ENCODE results near the gene ASPG. TPM values are rescaled to one million over a fixed set of nuclear protein-coding genes. Genes with fewer than 3 reads are reported as not detected.

The ASPG gene
- polyA plus RNA-seq, 1 donor from 2014 or later = 0.16 TPM

- Histone ChIP-seq H3K4me2 (ENCODE audit: low read length) (no peak overlapping the region), H3K9me3 (ENCODE audit: low read length) (no peaks in the 10 kb centered on the region), H3K27ac (ENCODE audit: low read length) (no peak overlapping the region), H3K36me3 (ENCODE audit: insufficient read depth, low read length) (no peaks in the 10 kb centered on the region), H3K4me3 (ENCODE audit: low read length) (no peak overlapping the region), H3K9ac (ENCODE audit: low read length) (no peak overlapping the region), H3K79me2 (replicated peaks; ENCODE audit: insufficient read depth, low read length) (no peaks in the 10 kb centered on the region), H3F3A (ENCODE audit: insufficient read depth, low read length, poor library complexity, severe bottlenecking) (no peaks in the 10 kb centered on the region), H4K20me1 (ENCODE audit: insufficient read depth) (no peaks in the 10 kb centered on the region), H3K9me2 (ENCODE audit: insufficient read depth, low read length) (no peaks in the 10 kb centered on the region), H3K27me3 (ENCODE audit: insufficient read depth, low read depth, low read length) (no peaks in the 10 kb centered on the region), H2AFZ (ENCODE audit: low read depth, low read length) (no peak overlapping the region)
- TF ChIP-seq EP300 (conservative IDR thresholded peaks at IDR 0.05; ENCODE audit: poor library complexity, severe bottlenecking) (no peak), MXI1 (conservative IDR thresholded peaks at IDR 0.05; ENCODE audit: poor library complexity, severe bottlenecking) (no peak), EZH2 (IDR thresholded peaks at IDR 0.05; ENCODE audit: borderline replicate concordance, insufficient read depth, low read length, poor library complexity, severe bottlenecking) (no peak), POLR2AphosphoS5 (IDR thresholded peaks at IDR 0.05) (no peak), CTCF (IDR thresholded peaks at IDR 0.05; ENCODE audit: poor library complexity, severe bottlenecking) (no peak), SMC3 (conservative IDR thresholded peaks at IDR 0.05; ENCODE audit: poor library complexity) (no peak), TAF1 (IDR thresholded peaks at IDR 0.05; ENCODE audit: low read depth) (no peak), RAD21 (conservative IDR thresholded peaks at IDR 0.05) (no peak), REST (IDR thresholded peaks at IDR 0.05; ENCODE audit: borderline replicate concordance) (no peak)
These were observed 10.2 kb downstream of the ASPG start for GRCh38 chr14:104095426-104096310.

- Histone ChIP-seq H3K9me3 (ENCODE audit: low read length) (no peaks in the 10 kb centered on the region), H3K4me3 (ENCODE audit: low read length) (no peak overlapping the region), H2AFZ (ENCODE audit: low read depth, low read length) (no peak overlapping the region), H3F3A (ENCODE audit: insufficient read depth, low read length, poor library complexity, severe bottlenecking) (no peaks in the 10 kb centered on the region), H3K9me2 (ENCODE audit: insufficient read depth, low read length) (no peaks in the 10 kb centered on the region), H3K27ac (ENCODE audit: low read length) (no peak overlapping the region), H3K36me3 (ENCODE audit: insufficient read depth, low read length) (no peaks in the 10 kb centered on the region), H3K9ac (ENCODE audit: low read length) (no peak overlapping the region), H3K27me3 (ENCODE audit: insufficient read depth, low read depth, low read length) (no peaks in the 10 kb centered on the region), H3K79me2 (replicated peaks; ENCODE audit: insufficient read depth, low read length) (no peaks in the 10 kb centered on the region), H3K4me2 (ENCODE audit: low read length) (no peak overlapping the region), H4K20me1 (ENCODE audit: insufficient read depth) (no peaks in the 10 kb centered on the region)
- TF ChIP-seq SMC3 (conservative IDR thresholded peaks at IDR 0.05; ENCODE audit: poor library complexity) (no peak), CTCF (IDR thresholded peaks at IDR 0.05; ENCODE audit: poor library complexity, severe bottlenecking) (no peak), MXI1 (conservative IDR thresholded peaks at IDR 0.05; ENCODE audit: poor library complexity, severe bottlenecking) (no peak), POLR2AphosphoS5 (IDR thresholded peaks at IDR 0.05) (no peak), EZH2 (IDR thresholded peaks at IDR 0.05; ENCODE audit: borderline replicate concordance, insufficient read depth, low read length, poor library complexity, severe bottlenecking) (no peak), TAF1 (IDR thresholded peaks at IDR 0.05; ENCODE audit: low read depth) (no peak), RAD21 (conservative IDR thresholded peaks at IDR 0.05) (no peak), REST (IDR thresholded peaks at IDR 0.05; ENCODE audit: borderline replicate concordance) (no peak), EP300 (conservative IDR thresholded peaks at IDR 0.05; ENCODE audit: poor library complexity, severe bottlenecking) (no peak)
These were observed 10.8 kb downstream of the ASPG start for GRCh38 chr14:104096318-104096717.

Measured in neural cell (in vitro differentiated cells).